ENCODE results near the gene F12.
"Not testable (repeated sequence)": the region's sequence is repeated elsewhere in the genome, so short reads cannot be mapped to it uniquely, and the experiment has no call there.

Gene F12

DNA sequence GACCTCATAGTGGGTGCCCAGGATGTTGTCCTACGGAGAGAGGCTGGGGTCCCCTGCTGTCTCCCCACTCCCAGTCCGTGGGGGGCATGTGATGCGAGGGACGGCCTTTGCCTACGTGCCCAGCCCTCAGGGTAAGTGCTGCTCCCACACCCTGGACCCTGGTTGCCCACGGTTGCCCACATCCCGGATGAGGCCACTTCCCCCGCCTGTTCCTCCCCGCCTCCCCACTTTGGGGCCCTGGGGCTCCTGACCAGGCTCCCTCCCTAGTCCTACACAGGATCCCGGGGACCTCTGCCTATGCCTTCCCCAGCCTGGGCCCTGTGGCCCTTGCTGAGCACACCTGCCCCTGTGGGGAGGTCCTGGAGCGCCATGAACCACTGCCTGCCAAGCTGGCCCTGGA is 23.6 kb downstream of the F12 start:
- DNase-seq = no peak

DNA sequence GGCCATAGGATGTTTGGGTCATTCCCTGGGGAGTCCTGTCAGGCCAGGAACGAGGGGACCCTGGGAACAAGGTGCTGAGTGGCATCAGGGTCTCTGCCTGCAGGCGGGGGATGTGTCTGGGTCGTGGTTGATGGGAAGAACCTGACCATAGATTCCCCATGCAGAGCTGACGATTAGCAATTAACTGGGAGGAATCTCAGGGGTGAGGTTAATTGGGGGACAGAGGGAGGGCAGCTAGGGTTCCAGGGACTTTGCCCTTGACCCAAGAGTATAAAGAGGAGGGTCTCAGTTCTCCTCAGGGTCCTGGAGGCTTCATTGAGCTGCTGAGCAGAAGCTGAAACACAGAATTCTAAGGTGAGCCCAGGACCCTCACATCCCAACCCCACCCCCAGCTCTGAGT is 25.2 kb downstream of the F12 start, which contains the start of gene SLC34A1:
Gene SLC34A1 (plus strand): TSS at position 301 of the 400 bp plus-strand sequence. CDS start 1,308 bp downstream, outside the sequence.
- DNase-seq = no peak

DNA sequence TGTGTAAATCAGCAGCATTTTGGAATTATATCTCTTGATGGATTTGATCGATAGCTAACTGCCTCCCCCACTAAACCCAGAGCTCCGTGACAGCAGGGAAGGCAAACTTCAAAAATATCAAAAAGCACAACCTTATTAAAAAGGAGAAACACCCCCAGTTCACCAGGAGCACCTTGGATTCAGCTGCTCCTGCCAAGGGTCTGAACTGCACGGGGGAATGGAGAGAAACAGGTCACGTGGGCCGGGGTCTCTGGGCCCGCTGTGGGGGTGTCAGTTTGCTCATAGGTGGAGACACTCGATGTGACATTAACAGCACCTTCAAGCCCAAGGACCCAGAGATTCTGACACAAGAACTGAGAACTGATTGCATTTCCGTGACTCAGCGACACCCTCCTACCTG is 26.2 kb downstream of the F12 start:
- no peak for DNase-seq

DNA sequence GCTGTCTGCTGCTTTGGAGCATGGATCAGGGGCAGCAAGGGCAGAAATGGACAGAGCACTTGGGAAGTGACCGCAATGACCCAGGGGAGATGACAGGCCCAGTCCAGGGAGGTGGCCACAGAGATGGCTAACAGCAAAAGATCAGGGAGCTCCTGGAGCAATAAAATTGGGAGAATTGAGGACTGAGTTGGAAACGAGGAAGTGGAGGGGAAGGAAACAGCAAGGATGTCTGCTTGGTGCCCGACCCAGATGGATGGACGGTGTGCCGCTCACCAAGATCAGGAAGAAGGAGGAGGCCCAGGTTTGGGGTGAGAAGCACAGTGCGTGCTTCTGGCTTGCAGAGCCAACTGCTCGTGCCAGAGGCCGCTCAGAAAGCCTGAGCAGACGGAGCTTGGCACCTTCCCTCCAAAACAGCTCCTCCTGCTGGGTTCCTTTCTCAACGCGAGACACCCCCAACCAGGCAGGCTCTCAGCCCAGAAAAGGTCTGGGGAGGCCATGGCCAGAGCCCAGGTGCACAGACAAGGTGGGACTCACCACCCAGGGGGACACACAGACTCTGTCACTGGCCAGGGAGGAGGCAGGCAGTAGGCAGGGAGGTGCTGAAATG is 26.8 kb downstream of the F12 start:
- DNase-seq = no peak

DNA sequence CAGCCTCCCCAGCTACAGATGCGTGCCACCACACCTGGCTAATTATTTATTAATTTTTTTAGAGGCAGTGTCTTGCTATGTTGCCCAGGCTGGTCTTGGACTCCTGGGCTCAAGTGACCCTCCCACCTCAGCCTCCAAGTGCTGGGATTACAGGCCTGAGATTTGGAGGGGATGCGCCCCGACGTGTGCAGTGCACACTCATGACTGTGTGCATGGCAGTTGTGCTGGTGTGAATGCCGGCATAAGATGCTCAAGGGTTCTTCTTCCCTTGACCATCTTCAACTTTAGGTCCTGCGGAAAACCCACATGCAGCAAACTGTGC is 28.6 kb downstream of the F12 start:
- DNase-seq = no peak

DNA sequence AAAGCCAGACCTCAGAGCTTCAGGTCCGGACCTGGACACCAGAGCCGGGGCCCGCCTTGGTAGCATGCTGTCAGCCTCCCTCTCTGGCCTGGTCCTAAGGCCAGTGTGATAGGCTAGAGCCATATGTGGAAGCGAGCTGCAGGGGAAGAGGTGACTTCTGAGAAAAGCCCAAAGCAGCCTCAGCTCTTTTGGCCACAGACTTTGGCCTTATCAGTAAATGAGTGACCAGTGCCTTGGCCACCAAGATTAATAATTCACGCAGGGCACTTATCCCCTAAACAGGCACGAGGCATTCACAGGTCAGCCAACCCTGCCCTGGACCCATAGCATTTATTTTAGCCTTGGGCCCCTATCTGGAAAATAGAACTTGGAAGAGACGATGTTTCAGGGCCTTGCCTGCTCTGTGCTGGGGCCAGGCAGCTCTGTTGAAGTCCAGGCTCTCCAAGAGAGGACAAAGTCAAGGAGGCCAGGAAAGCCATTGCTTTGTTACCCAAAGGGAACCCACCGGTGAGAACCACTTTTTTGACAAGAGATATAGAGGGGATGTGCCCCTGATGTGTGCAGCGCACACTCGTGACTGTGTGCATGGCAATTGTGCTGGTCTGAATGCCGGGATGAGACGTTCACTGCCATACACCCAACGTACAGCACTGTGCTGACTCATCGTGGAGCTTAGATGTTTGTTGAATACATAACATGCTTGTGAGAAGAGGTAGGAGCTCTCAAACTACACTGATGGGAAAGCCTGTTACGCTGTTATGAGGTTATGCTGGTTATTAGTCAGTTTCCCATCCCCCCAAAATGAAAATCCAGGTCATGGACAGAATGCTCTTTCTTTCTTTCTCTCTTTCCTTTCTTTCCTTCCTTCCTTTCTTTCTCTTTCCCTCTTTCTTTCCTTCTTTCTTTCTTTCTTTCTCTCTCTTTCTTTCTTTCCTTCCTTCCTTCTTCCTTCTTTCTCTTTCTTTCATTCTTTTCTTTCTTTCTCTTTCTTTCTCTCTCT is 30.2 kb downstream of the F12 start:
- no peak for DNase-seq

DNA sequence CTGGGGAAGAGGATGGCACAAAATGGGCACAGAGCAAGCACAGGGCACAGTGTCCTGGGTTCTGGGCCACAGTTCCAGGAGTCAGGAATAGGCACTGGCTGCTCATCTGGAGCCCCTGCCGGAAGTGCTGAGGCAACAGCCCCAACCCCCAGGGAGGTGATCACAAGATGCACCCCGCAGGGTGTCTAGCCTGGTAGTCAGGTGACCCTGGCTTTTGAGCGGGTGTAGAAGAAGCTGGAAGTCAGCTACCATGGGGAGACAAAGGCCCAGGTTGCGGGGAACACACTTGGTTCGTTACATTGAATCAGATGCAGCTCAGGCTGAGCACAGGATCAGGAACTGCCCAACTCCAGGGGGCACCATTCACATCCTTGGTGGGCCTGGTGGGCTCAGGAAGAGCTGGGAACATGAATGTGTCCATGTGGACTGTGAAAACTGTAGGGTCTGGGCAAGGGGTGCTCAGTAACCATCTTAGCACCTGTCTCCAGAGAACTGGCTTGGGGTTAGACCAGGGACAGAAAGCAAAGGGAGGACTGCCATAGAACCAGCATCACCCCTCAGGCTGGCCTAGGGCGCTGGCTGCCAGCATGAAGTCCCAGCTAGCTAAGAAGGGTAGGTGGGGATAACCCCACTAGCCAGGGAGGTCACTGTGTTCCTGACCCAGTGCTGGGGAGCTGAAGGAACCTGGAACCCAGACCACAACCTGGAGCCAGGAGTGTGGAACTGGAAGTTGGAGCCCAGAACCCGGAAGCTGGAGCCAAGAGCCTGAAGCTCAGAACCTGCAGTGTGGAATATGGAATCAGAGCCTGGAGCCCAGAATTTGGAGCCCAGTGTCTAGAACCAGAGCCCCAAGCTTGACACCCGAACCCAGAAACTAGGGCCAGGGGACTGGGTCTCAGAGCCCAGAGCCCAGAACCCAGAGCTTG is 31.2 kb downstream of the F12 start:
- DNase-seq = no peak

DNA sequence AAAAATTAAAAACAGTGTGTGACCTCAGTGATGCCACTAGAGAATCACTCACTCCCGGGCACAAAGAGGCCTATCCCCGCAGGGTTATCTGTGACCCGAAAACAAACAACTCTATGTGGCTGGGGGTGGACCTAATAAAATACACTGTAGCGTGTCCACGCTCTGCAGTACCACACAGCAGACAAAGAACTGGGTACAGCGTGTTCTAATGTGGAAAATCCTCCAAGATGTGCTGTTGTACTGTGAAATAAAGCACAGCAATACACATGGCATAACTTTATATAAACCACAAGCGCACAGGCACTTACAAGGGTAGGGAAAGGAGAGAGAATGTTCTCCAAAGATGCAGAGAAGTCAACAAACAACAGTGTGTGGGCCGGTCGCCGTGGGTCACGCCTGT is 33.3 kb downstream of the F12 start:
- DNase-seq = no peak

DNA sequence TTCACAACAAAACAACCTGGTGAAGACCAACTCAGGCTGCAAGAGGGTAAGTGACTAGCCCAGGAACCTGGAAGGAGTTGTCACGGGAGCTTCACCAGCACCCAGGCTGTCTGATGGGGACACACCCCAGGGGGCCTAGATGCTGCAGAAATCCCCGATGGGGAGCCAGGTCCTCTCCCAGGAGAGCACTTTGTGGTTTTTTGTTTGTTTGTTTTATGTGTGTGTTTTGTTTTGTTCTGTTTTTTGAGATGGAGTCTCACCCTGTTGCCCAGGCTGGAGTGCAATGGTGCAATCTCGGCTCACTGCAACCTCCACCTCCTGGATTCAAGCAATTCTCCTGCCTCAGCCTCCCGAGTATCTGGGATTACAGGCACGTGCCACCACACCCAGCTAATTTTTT is 33.8 kb downstream of the F12 start:
- not testable (repeated sequence) for DNase-seq

DNA sequence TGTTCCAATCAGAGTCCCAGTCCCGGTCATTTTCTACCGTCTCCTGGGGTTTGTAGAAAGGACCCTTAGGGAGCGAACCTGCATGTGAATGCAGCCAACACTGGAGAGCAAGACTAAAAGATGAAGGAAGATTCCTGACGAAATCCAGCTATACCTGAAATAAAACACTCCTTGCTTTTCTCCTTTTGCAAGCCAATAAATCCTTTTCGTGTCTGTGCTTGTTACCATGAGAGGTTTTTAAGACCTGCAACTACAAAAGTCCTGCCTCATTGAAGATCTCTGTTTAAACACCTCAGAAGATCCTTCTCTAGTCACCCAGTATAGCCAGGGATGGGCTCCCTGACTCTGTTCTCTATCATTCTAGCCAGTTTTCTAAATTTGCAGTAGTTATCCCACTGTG is 35.2 kb downstream of the F12 start:
- DNase-seq = no peak

DNA sequence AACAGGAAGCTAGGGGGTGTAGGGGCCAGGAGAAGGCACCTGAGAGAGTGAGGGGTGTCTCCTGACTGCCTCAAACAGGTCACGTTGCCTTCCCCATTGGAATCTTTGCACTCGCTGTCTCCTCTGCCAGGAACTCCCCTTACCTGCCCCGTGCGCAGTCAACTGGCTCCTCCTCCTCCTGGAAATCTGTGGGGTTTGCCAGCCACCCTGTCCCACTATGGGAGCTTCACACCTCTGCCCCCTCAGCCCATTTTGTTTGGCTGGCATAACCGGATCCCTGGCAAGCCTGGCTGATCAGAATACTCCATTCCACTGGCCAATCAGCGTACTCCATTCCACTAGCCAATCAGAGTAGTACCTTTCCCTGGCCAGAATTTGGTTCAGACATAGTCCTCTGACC is 35.6 kb downstream of the F12 start:
- no peak for DNase-seq

DNA sequence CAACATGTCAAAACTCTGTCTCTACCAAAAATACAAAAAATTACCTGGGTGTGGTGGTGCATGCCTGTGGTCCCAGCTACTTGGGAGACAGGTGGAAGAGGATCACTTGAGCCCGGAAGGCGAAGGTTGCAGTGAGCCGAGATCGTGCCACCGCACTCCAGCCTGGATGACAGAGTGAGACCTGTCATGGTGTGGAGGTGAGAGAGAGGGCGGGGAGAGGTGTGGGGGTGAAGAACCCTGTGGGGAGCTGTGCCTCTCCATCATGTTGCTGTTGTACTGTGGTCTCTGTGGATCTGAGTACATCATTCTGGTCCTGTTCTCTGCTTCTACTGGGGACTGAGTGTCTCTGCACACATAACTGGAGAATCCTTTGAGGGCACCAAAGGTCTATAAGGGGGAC is 36.5 kb downstream of the F12 start:
- no peak for DNase-seq

DNA sequence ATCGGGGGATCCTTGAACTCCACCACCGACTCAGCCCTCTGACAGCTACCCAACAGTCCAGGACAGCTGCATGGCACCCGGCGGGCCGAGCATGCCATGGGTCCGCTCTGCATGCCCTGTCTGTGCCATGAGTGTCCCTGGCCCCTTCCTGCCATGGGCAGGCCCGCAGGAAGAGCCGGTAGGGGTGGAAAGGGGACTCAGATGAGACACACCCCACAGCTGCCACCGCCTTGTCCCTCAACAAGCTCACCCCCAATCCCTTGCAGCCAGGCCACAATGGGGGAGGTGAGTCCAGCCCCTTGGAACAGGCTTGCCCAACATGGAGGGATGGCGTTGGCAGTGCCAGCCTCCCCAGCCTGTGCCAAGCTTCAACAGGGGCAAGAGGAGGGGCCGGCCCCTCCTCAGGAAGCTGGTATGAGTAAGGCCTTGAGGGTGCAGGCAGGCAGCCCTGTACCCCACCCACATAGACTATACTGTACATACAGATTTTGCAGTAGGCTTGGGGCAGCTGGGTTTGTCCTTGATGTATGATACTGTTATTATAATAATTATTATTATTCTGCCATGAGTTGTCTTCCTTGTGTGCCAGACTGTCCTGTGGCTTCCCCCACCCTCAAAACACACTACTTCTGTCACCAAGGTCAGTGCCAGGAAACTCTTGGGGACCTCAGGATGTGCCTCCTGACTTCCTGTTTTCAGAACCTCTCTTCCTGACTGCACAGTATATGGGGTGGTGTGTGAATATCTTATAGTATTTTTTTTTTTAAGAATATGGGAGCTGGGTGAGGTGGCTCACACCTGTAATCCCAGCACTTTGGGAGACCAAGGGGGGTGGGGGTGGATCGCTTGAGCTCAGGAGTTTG is 37.1 kb downstream of the F12 start:
- DNase-seq = no peak

DNA sequence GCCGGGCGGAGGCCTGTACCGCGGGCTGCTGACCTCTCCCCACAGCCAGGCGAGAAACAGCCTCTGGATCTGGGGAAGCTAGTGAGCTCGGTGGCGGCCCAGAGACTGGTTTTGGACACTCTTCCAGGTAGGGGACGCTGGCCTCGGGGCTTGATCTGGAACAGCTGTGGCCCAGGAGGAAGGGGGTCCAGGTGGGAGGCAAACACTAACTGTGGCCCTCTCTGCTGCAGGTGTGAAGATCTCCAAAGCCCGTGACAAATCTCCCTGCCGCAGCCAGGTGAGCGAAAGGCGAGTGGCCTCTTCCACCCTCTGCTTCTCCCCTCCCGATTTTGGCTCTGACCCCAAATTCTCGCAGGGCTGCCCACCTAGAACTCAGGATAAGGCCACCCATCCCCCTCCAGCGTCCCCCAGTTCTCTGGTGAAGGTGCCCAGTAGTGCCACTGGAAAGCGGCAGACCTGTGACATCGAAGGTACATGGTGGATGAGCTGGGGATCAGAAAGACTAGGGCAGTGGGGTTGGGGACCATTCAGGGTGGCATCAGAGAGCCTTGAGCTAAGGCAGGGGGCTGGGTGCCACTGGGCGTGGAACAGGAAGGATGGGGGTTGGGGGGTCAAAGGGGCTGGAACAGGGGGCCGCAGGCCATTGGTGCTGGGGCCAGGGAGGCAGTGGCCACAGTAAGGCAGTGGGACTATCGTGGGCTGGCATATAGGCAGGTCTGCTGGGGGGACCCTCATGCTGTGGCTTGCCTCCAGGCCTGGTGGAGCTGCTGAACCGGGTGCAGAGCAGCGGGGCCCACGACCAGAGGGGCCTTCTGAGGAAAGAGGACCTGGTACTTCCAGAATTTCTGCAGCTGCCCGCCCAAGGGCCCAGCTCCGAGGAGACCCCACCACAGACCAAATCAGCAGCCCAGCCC is 38.0 kb downstream of the F12 start:
- no peak for DNase-seq

DNA sequence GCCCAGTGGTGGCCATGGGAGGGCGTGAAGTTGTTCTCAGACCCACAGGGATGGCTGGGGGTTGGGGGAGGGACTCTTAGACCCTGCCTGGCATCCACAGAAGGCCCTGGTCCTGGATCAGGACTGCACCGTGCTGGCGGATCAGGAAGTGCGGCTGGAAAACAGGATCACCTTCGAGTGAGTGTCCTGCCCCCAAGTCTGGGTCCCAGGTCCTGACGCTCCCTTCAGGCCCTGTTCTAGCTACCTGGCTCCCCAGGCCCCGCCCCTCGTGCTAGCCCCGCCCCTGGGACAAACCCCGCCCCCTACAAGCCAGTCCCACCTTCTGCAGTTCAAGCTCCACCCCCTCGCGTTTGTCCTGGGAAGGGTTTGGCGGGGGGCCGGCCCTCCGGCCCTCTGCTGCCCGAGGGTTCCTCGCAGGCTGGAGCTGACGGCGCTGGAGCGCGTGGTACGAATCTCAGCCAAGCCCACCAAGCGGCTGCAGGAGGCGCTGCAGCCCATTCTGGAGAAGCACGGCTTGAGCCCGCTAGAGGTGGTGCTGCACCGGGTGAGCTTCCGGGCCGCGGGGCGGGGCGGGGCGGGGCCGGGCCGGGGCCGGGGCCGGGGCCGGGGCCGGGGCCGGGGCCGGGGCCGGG is 38.8 kb downstream of the F12 start:
- peak; percentile 38 for DNase-seq

DNA sequence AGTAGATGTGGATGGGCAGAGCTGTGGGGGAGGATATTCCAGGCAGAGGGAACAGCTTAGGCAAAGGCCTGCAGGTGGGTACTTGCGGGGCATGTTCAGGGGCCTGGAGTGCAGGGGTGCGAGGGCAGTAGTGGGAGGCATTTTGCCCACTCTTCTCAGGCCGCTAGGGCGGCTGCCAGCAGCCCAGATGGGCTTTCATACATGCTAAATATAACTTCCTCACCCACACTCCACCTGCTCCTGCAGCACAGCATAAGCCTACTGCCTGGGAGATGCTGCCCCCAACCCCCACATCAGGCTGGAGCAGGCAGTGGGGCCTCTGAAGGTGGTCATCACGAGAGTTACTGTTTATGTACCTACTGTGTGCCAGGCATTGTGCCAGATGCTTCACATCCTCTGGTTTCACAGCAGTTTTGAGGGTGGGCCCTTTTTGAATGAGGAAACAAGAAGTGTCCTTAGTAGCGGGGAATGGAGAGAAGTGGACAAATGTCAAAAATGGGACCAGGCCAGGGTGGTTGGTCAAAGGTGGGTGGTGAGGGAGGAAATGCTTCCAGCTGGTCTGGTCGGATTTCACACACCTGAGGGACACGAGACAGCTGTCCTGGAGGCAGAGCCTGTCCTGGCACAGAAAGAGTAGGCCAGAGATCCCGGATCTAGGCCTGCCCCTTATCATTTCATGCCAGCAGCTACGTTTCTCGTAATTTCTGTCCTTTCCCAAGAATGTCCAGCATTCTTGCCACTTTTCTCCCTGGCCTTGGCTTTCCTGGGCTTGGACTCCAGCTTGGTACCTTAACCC is 39.5 kb downstream of the F12 start:
- DNase-seq = no peak

DNA sequence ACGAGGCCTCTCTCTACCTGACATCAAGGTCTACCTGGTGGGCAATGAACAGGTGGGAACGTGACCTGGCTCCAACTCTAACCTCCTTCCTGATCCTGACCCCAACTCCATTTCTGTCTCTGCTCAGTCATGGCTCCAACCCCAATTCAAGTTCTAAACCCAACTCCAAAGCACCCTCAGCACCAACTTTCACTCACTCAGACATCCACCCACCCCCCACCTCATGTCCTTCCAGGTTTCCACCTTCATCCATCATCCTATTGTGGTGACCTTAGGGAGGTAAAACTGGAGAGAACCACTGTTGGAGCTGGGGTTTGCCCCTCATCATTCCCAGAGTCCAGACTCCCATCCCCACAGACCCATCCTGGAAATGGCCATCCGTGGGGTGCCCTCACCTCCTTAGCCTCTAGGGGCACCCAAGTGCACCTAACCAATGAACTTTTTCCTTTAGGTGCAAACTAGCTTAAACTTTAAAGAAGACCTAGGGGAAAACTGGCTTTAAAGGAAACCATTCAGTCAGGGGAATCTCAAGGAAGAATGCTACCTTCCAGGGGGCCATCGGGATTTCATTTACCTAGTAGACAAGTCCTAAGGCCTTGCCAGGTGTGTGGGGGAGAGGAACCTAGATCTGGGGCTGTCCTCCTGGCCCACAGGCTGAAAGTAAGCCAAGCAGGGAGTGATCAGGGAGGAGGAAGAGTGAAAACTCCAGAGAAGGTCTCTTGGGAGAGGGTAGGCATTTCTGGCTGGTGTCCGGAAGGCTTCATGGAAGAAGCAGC is 40.3 kb downstream of the F12 start:
- DNase-seq = no peak

DNA sequence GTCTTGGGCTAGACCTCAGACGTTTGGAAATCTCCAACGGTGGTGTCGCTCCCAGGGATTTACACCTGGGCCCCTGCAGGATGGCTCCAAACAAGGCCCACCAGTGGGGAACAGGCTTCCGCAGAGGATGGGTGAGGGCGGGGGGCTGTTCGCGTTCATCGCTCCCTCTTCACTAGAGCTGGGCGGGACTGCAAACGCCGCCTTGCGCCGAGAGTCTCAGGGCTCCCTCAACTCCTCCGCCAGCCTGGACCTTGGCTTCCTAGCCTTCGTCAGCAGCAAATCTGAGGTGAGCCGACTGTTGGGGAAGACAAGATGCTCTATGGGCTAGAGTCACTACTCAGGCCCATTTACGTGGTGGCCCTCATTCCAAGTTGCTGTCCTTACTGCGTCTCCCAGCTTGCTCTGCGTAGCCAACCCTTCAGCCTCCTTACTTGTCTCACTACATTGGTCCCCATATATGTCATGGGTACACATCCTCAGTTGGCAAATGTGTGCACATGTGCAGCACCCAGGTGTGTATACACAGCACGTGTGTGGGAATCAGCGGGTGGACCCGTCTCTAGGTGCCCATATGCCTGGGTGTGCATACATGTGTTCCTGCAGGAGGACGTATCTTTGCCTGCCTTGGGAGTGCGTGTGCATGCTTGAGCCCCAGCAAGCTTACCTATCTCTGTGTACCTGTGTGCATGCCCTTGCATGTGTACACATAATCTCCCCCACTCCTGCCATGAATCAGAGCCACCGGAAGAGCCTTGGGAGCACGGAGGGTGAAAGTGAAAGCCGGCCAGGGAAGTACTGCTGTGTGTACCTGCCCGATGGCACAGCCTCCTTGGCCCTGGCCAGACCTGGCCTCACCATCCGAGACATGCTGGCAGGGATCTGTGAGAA is 41.1 kb downstream of the F12 start:
- DNase-seq = no peak

All from NCI-H187 treated with DMSO at 0.1 percent for 48 hours (cell line).